ENCODE data around the gene AKT3. TPM values are rescaled to one million over a fixed set of nuclear protein-coding genes. Genes with fewer than 3 reads are reported as not detected.

AKT3 gene
- total RNA-seq, 4 donors from 2014 or later, result 2.0 to 32.2 (median 9.3) TPM

- Histone ChIP-seq H3K4me3 (no peak overlapping the region), H3K27ac (no peak overlapping the region), H3K27me3 (no peaks in the 10 kb centered on the region), H3K4me1 (peaks cover 0 to 6% (median 0%) of the 10 kb centered on the region in 3 donors), H3K36me3 (no peaks in the 10 kb centered on the region), H3K9me3 (no peaks in the 10 kb centered on the region)
- WGBS, 2 donors, result 57 to 72% methylated on average over 3 of the region's 3 CpGs
- intact Hi-C loops (cut with DNase I), result loop anchor here (10.0 kb wide), 1 partner anchor 395 kb away; no protein-coding TSS in a partner anchor
- no peak for TF ChIP-seq POLR2A (IDR thresholded peaks at IDR 0.05)
- TF ChIP-seq, protein P1, sequence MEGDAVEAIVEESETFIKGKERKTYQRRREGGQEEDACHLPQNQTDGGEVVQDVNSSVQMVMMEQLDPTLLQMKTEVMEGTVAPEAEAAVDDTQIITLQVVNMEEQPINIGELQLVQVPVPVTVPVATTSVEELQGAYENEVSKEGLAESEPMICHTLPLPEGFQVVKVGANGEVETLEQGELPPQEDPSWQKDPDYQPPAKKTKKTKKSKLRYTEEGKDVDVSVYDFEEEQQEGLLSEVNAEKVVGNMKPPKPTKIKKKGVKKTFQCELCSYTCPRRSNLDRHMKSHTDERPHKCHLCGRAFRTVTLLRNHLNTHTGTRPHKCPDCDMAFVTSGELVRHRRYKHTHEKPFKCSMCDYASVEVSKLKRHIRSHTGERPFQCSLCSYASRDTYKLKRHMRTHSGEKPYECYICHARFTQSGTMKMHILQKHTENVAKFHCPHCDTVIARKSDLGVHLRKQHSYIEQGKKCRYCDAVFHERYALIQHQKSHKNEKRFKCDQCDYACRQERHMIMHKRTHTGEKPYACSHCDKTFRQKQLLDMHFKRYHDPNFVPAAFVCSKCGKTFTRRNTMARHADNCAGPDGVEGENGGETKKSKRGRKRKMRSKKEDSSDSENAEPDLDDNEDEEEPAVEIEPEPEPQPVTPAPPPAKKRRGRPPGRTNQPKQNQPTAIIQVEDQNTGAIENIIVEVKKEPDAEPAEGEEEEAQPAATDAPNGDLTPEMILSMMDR (IDR thresholded peaks at IDR 0.05), result no peak
- DNase-seq, result no peak
Observed at GRCh38 chr1:243739335-243740003, 110.6 kb downstream of the AKT3 start.

GRCh38 chr1:243738020-243738419 lies 112.0 kb downstream of the AKT3 start:
- no peaks in the 10 kb centered on the region for H3K9me3 ChIP-seq
- no peak overlapping the region for H3K4me3 ChIP-seq
- no peak overlapping the region for H3K27ac ChIP-seq
- peaks cover 0 to 6% (median 0%) of the 10 kb centered on the region in 3 donors for H3K4me1 ChIP-seq
- no peaks in the 10 kb centered on the region for H3K36me3 ChIP-seq
- no peaks in the 10 kb centered on the region for H3K27me3 ChIP-seq
- WGBS, 2 donors, result 50 to 69% methylated on average over 1 of the region's 1 CpG
- DNase-seq, result no peak
- TF ChIP-seq, protein P1 (IDR thresholded peaks at IDR 0.05), result no peak
- TF ChIP-seq POLR2A (IDR thresholded peaks at IDR 0.05), result no peak
- intact Hi-C loops (cut with DNase I), result no loop called here

- H3K27ac ChIP-seq, result no peak overlapping the region
- no peaks in the 10 kb centered on the region for H3K27me3 ChIP-seq
- TF ChIP-seq, protein P1 (IDR thresholded peaks at IDR 0.05), result no peak
- no peak for TF ChIP-seq POLR2A (IDR thresholded peaks at IDR 0.05)
- no peaks in the 10 kb centered on the region for H3K9me3 ChIP-seq
- intact Hi-C loops (cut with DNase I), result no loop called here
- H3K4me3 ChIP-seq, result no peak overlapping the region
- 70 to 80% methylated on average over 3 of the region's 3 CpGs for WGBS, 2 donors
- DNase-seq, result no peak
- H3K4me1 ChIP-seq, result peaks cover 7 to 23% (median 15%) of the 10 kb centered on the region in 3 donors
- H3K36me3 ChIP-seq, result no peaks in the 10 kb centered on the region
Observed at GRCh38 chr1:243735457-243735856, 114.6 kb downstream of the AKT3 start.

DNA sequence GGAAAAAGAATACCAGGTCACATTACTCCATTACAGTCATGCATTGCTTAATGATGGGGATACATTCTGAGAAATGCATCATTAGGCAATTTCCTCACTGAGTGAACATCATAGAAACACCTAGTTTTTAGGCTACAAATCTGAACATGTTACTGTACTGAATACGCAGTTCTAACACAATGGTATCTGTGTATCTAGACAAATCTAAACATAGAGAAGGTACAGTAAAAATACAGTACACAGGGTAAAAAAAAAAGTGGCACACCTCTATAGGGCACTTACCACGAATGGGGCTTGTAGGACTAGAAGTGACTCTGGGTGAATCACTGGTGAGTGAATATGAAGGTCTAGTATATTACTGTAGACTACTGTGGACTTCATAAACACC lies 115.7 kb downstream of the AKT3 start:
- Histone ChIP-seq H3K36me3 (no peaks in the 10 kb centered on the region), H3K9me3 (no peaks in the 10 kb centered on the region), H3K4me3 (no peak overlapping the region), H3K27ac (no peak overlapping the region), H3K27me3 (no peaks in the 10 kb centered on the region), H3K4me1 (peaks cover 9 to 21% (median 20%) of the 10 kb centered on the region in 3 donors)
- DNase-seq, result no peak
- intact Hi-C loops (cut with DNase I), result no loop called here
- TF ChIP-seq POLR2A (IDR thresholded peaks at IDR 0.05), result no peak
- TF ChIP-seq, protein P1 (IDR thresholded peaks at IDR 0.05), result no peak
- 19 to 40% methylated on average over 2 of the region's 2 CpGs for WGBS, 2 donors

DNA sequence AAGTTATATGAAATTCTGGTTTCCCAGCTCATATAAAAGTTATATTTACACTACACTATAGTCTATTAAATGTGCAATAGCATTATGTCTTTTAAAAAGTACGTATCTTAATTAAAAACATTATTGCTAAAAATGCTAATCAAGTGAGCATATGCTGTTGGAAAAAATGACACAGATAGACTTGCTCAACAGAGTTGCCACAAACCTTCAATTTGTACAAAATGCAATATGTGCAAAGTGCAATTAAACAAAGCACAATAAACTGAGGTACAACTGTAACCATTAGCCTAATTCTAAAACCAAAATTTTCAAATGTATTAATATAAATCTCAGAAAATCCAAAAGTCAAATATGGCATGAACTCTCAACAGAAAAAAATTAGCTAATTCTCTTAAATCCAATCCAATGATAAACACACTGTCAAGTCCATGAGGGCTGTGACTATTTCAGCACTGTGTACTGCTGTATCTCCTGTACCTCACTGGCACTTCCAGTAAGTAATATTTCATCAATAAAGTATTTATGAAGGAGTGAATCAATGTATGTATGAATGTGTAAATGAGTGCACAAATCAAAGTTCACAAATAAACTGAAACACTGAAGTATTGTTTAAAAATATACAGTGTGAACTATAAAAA lies 116.3 kb downstream of the AKT3 start:
- Histone ChIP-seq H3K27me3 (no peaks in the 10 kb centered on the region), H3K4me3 (no peak overlapping the region), H3K9me3 (no peaks in the 10 kb centered on the region), H3K27ac (no peak overlapping the region), H3K4me1 (peaks cover 9 to 21% (median 20%) of the 10 kb centered on the region in 3 donors), H3K36me3 (no peaks in the 10 kb centered on the region)
- TF ChIP-seq, protein P1 (IDR thresholded peaks at IDR 0.05), result no peak
- no peak for TF ChIP-seq POLR2A (IDR thresholded peaks at IDR 0.05)
- intact Hi-C loops (cut with DNase I), result no loop called here
- WGBS, 2 donors, result 87 to 100% methylated on average over 1 of the region's 1 CpG
- no peak for DNase-seq

All from esophagus squamous epithelium (tissue), 5 donors.